Upper lobe of left lung (tissue), 6 donors: ENCODE data around the gene NELFCD. TPM values are rescaled to one million over a fixed set of nuclear protein-coding genes. Genes with fewer than 3 reads are reported as not detected.

Experiments used
- ATAC-seq, 2 donors: fragments of 200-7000 bp; cut with Tn5 transposase; one replicate each; pipeline ENCODE4 v1.9.1; 2022; ENCODE audit warnings: mild to moderate bottlenecking in 2 of 2, moderate library complexity in 2 of 2; ENCODE audit not compliant: low FRiP score in 2 of 2
- DNase-seq, 2 donors: peaks; one replicate each; pipeline ENCODE4 v3.0.0-alpha.2; 2019 to 2020
- H3K27ac ChIP-seq, 4 donors: fragments of 200-600 bp; sonication (generic); one replicate each; pipeline ENCODE4 v1.5.1; 2016 to 2019
- H3K27me3 ChIP-seq, 4 donors: fragments of 200-600 bp; sonication (generic); one replicate each; pipeline ENCODE4 v1.5.1; 2017 to 2019
- H3K36me3 ChIP-seq, 4 donors: fragments of 200-600 bp; sonication (generic); one replicate each; pipeline ENCODE4 v1.5.1; 2016 to 2019
- H3K4me1 ChIP-seq, 4 donors: fragments of 200-600 bp; sonication (generic); one replicate each; pipeline ENCODE4 v1.5.1; 2018 to 2019
- H3K4me3 ChIP-seq, 4 donors: fragments of 200-600 bp; sonication (generic); one replicate each; pipeline ENCODE4 v1.5.1; 2017 to 2019; ENCODE audit warnings: mild to moderate bottlenecking in 2 of 4, moderate library complexity in 1 of 4
- H3K9me3 ChIP-seq, 4 donors: fragments of 200-600 bp; sonication (generic); one replicate each; pipeline ENCODE4 v1.5.1; 2018 to 2019
- CTCF ChIP-seq, 6 experiments: fragments of 450-650 bp in 4 of 6; fragments of 200-600 bp in 2 of 6; sonication (generic) in 2 of 6; IDR thresholded peaks; one replicate each; pipeline ENCODE4 v1.5.1; 2016 to 2019; ENCODE audit warnings: antibody characterized with exemption in 6 of 6
- EP300 ChIP-seq, 4 donors: sonication (generic); formaldehyde crosslinking; IDR thresholded peaks; one replicate each; pipeline ENCODE4 v1.5.1; 2017; ENCODE audit warnings: antibody characterized with exemption in 4 of 4, control low read depth in 2 of 4
- POLR2A ChIP-seq, 4 donors: fragments of 450-650 bp; IDR thresholded peaks; one replicate each; pipeline ENCODE4 v1.5.1; 2016 to 2017; ENCODE audit warnings: antibody characterized with exemption in 4 of 4, mild to moderate bottlenecking in 2 of 4
- POLR2AphosphoS5 ChIP-seq, 2 donors: sonication (generic); formaldehyde crosslinking; IDR thresholded peaks; one replicate each; pipeline ENCODE4 v1.5.1; 2017; ENCODE audit warnings: antibody characterized with exemption in 2 of 2
- WGBS, 2 donors: methylation state at CpG; one replicate each; pipeline ENCODE4 v1.1.5; 2017 to 2018; 5-methylcytosine and 5-hydroxymethylcytosine counted together
- total RNA-seq, 6 donors: library from RNA; depleted of rRNA in 4 of 6; stranded (reverse); fragments of >200 nt in 4 of 6; gene quantifications; one replicate each; pipeline versions ENCODE4 v1.1.0 to v1.2.1, GENCODE V29; 2016 to 2021
- donor health status: DM: no; HTN: no; CAD: no; lungs with moderate emphysema.
- donor health status: DM: no; HTN: yes; CAD: no; lungs with severe emphysema.

Gene NELFCD
- total RNA-seq, 6 donors from 2014 or later, result 42.3 to 99.5 (median 48.7) TPM

- DNase-seq (no peak), ATAC-seq (no peak)
- Histone ChIP-seq H3K9me3 (no peaks in the 10 kb centered on the region), H3K27me3 (no peaks in the 10 kb centered on the region), H3K4me1 (peaks cover 26 to 41% (median 40%) of the 10 kb centered on the region in 4 donors), H3K27ac (peak overlapping the region in 3 of 4 donors; percentile 19 to 93 (median 93)), H3K4me3 (no peak overlapping the region), H3K36me3 (no peaks in the 10 kb centered on the region)
- TF ChIP-seq CTCF (IDR thresholded peaks at IDR 0.05), result no peak
- TF ChIP-seq POLR2AphosphoS5 (IDR thresholded peaks at IDR 0.05), result no peak
- no peak for TF ChIP-seq EP300 (IDR thresholded peaks at IDR 0.05)
- no peak for TF ChIP-seq POLR2A (IDR thresholded peaks at IDR 0.05)
- WGBS, 2 donors, result 77 to 82% methylated on average over 3 of the region's 3 CpGs
These were observed 62.6 kb downstream of the NELFCD start for GRCh38 chr20:59043698-59044097.

DNA sequence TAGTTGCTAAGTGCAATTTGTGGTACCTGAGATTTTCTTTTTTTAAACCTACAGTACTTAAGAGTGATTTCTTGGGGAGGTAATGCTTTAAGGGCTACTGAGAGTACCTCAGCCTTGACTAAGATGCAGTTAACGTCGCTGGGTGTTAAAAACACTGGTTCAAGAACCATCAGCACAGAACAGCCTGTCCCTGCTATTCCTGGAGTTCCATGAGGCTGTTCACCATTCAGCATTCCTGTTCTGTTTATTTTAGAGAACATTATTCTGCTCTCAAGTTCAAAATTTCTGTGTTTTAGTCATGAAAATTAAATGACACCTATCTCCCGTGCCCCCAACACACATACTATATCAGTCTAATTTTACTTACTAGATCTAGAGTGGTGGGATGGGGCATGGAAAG lies 63.2 kb downstream of the NELFCD start:
- H3K4me1 ChIP-seq, result peaks cover 29 to 41% (median 40%) of the 10 kb centered on the region in 4 donors
- no peaks in the 10 kb centered on the region for H3K9me3 ChIP-seq
- TF ChIP-seq CTCF (IDR thresholded peaks at IDR 0.05), result no peak
- no peak for TF ChIP-seq POLR2A (IDR thresholded peaks at IDR 0.05)
- TF ChIP-seq POLR2AphosphoS5 (IDR thresholded peaks at IDR 0.05), result peak in 1 of 2 donors; percentile 16
- TF ChIP-seq EP300 (IDR thresholded peaks at IDR 0.05), result peak in 2 of 4 donors; percentile 82 to 99
- H3K4me3 ChIP-seq, result no peak overlapping the region
- H3K27ac ChIP-seq, result peak overlapping the region in 3 of 4 donors; percentile 12 to 93 (median 19)
- H3K36me3 ChIP-seq, result no peaks in the 10 kb centered on the region
- no peaks in the 10 kb centered on the region for H3K27me3 ChIP-seq
- ATAC-seq (no peak), DNase-seq (peak in 1 of 2 donors; percentile 56)
- 72 to 78% methylated on average over 3 of the region's 3 CpGs for WGBS, 2 donors

Other genes with a start within 250 kb of the NELFCD start
- 1 to 10 TPM in 1 of 6 donors, under 1 TPM in 4, not detected in 1; 0.30 to 2.1 (median 0.54) TPM for gene GNAS-AS1, start 130.4 kb upstream of the NELFCD start, total RNA-seq
- gene GNAS, start 128.5 kb upstream of the NELFCD start, total RNA-seq, result 100 to 1,000 TPM; 520 to 910 (median 811) TPM
- 100 to 1,000 TPM; 196 to 503 (median 397) TPM for gene CTSZ, start 26.0 kb downstream of the NELFCD start, total RNA-seq
- 1 to 10 TPM; 1.5 to 9.3 (median 2.6) TPM for gene TUBB1, start 38.2 kb downstream of the NELFCD start, total RNA-seq
- 10 to 100 TPM; 18.9 to 75.0 (median 32.3) TPM for gene ATP5F1E, start 51.1 kb downstream of the NELFCD start, total RNA-seq
- gene PRELID3B, start 61.5 kb downstream of the NELFCD start, total RNA-seq, result 10 to 100 TPM in 5 of 6 donors, 1 to 10 TPM in 1; 5.2 to 77.1 (median 46.0) TPM
- gene ZNF831, start 182.6 kb downstream of the NELFCD start, total RNA-seq, result 1 to 10 TPM in 5 of 6 donors, under 1 TPM in 1; 0.98 to 6.2 (median 2.8) TPM